Retina (tissue), 1 donor: ENCODE data around the gene SLC25A45.

Experiments used
- DNase-seq: peaks from one replicate; pipeline ENCODE4 v3.0.0-alpha.2; 2016

SLC25A45 gene

DNA sequence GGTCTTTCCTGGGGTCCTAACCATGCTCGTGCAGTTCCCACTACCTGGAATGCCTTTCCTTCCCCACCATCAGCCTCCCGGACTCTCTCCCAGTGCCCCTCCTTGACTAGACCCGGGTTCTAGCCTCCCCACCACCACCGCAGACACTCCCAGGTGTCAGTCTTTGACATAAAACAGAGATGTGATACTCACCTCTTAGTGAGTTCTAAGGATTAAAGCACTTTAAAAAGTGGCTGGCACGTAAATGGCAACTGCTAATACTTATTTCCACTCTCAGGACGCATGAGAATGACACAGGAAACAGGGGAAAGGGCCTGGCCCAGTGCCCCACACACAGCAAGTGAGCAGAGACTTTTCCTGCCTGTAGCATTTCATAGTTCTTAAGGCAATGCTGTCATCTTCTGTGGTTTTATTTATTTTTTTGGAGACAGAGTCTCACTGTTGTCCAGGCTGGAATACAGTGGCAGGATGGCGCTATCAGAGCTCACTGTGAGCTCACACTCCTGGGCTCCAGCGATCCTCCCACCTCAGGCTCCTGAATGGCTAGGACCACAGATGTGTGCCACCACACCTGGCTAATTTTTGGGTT is 1.9 kb upstream of the SLC25A45 start:
- no peak for DNase-seq

DNA sequence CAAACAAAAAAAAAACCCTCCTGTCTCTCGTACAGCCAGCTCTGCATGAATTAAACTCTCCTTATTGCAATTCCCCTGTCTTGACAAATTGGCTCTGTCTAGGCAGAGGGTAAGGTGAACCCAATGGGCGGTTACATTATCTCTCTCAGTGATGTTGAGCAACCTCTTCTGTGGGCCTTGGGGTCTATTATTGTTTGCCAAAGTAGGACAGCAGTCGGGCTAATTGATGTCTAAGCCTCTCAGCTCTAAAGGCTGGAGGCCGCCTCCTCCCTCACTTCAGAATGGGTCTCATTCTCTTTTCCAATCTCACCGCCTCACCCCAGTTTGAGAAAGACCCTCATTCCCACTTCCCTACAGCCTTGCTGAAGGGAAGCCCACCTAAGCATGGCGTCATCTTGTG is 1.3 kb upstream of the SLC25A45 start:
- no peak for DNase-seq

DNA sequence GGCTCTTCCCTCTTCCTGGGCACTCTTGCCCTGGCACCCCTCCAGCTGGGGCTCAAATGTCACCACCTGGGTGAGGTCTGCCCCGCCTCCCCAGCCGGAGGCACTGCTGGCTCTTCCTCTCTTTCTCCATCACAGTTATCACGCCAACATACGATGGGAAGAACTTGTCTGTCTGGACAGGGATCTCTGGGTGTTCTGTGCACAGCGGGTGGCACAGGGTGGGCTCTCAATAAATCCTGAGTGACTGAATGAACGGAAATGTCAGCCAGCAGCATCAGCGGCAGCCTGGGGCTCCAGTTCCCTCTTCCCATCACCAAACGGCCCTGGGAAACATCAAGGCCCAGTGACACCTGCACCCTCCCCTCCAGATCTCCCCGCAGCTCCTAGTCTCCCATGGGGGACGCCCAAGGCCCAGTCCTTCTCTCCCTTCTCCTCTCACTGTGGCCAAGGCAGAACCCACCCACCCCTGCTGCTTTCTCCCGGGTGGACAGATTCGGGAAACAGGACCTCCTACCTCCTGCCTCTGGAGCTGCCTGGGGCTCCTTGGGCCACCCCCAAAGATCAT is 440 bp upstream of the SLC25A45 start:
- DNase-seq: no peak

DNA sequence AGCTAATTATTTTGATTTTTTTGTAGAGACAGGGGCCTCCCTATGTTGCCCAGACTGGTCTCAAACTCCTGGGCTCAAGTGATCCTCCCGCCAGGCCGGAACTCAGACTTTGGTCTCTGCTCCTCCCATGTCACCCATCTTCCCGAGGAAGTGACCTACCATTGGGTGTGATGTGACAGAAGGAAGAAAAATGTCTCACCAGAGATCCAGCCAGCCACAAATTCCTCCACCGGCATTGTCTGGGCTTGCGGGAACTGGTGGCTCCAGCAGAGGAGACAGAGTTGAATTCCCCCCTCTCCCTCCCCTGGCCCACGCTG is 772 bp downstream of the SLC25A45 start:
- DNase-seq: no peak

DNA sequence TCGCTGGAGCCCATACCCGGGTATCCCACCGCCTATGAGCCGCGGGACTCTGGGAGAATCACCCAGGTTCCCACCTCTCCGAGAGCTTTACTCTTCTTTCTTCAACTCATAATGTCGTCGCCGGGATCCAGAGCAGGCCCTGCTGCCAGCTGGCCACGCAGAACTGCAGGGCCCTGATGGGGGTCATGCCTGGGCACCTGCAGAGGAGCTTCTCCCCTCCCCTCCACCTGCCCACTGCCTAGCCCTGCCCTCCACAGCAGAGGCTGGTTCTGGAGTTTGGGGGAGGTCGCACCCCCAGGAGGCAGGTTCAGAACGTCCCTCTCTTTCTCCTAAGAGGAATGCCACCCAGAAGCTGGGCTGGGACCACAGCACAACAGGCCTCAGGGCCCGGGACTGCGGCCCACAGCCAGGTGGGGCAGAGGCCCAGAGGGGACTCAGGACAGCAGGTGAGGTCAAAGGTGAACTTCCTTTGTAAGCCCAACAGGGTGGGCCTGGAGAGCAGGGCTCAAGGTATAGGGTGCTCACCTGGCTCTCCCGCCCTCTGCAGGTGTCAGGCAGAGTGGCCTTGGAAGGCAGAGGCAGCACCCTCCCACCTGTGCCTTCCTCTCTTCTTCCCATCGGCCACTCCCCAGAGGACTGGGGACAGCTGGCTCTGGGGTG is 1.9 kb downstream of the SLC25A45 start:
- DNase-seq: no peak

DNA sequence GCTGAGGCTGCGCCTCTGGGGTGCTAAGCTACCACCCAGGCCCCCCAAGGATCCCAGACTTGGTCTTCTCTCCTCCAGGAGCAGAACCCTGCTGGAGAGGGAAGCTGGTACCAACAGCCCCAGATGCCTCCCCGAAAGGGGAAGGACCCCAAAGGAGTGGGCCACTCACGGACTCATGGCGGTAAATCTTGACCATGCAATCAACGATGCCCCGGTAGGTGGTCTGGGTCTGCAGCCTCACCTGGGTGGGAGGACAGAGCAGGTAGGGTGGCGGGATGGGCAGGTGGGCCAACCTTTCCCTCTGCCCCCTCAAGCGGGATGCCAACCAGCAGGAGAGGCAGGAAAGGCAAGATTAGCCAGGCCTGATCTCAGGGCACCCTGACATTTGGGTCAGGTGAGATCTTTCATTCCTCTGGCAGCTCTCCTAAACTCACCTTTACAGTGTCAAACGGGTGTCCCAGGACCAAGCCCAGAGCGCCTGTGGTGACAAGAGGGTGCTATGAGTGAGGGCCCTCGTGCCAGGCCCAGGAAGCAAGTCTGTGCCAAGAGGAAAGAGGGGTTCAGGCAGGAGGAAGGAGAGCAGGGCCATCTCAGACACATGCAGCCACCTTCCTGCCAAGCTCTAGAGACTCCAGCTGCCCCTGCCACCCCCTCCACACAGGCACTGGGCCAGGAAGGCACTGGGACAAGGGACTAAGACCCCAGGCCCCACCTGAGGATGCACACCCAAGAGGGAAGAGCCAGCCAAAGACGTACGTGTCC is 2.6 kb downstream of the SLC25A45 start:
- no peak for DNase-seq

DNA sequence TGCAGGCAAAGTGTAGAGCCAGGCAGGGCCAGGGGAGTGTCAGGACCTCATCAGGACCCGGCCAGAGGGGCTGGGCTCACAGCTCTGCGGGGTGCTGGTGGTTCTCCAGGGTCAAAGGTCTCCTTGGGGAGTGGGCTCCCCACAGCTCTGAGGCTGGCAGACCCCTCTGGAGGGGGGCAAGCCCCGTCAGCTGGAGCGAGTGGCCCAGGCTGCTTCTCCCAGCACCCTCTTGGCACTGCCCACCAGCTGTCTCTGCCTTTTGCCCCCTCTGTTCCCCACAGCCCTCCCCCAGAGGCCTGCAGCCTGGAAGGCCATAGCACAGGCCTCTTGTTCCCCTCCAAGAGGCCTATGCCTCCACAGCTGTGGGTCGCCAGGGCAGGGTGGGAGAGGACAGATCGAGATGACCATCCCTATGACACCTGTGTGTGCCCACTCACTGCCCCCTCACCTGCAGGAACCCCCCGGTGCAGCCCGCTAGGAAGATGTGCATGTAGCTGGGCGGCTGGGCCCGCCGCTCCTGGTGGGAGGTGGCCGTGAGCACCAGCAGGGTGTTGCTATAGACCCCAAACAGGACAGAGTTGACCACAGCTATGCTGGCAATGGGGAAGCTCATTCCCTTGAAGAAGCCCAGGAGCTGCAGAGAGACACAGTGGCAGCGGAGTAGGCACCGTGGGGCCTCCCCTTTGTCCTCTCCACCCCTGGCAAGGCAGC is 3.4 kb downstream of the SLC25A45 start:
- DNase-seq: no peak

DNA sequence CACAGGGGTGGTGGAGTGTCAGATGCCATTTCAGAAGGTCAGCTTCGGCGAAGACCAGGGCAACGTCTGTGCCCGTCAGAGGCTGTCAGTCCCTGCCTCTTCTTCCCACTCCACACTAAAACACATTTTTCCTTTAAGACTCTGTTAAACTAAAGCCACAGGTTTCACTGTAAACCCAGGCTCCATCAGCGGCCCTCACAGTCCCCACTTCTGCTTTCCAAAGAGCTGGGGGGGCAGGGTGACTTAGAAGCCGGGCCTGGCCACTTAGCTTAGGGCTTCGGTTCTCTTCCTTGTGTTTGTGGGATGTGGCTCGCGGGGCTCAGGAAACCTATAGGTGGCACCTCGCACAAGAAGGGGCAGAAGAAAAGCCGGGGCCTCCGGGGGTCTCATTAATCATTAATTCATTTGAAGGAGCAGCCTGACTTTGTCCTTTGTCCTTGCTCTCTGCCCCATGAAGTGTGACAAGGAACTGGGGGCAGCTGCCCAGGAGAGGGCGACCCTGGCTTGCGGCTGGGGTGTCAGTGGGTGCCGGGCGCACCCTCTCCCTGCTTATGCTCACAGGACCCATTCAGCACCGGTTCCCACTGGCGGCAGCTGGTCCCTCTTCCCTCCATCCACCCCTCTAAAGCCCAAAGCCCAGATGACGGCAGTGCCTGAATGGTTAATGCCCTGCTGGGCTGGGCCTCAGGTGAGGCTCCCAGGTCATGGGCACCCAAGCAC is 4.1 kb downstream of the SLC25A45 start:
- no peak for DNase-seq

DNA sequence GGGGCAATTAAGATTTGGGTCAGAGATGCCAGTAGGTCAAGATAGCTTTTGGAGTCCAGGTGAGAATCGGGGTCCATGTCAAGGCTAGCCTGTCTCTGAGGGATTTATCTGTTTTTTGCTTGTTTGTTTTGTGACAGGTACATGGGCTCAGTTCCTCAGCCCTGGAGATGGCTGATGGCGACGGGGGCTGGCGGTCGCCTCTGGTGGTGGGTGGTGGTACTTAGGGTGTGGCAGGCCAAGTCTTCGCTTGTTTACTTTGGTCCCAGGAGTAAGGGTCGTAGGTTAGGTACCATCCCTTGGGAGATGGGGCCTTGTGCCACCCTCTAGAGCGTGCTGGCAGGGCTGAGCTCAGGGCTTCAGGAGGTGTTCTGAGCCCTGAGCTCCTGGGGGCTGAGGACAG is 4.7 kb downstream of the SLC25A45 start:
- DNase-seq: no peak

DNA sequence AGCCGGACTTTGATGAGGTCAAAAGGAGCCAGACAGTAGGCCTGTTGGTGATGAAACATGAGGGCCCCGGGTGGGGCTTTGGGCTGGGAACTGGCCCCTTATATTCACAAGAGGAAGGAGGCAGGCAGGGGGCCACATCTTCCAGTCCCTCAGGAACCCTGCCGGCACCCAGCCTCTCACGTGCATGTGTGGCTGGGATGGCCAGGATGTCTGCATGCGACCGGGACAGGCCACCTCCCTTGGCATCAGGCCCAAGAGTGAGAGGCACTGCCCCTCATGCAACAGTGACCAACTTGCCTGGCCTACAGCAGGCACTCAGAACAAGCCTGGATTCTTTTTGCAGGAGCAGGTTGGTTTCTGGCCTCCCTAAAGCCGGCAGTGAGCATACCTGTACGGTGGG is 5.4 kb downstream of the SLC25A45 start:
- no peak for DNase-seq

DNA sequence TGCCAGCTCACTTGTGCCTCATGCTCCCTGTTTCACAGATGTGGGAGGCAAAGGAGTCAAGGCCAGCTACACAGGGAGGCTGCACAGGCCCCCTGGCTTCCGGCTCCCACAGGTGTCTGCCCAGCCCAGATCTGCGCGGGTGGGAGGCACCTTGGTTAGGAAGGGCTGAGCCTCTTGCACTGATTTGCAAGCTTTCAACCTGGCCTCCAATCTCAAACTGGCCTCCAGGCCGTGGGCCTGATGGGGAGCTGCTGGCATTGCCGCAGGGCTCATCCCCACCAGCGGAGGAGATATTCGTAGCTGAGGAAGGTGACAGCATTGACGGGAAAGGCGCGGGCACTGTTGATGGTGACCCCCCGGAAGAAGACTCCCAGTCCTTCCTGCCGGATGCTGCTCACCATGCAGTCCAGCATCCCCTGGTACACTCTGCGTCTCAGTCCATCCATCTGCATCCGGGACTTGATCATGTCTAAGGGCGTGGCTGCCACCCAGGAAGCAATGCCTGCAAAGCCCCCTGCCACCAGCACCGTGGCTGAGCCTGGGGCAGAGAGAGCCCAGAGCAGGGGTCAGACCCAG is 6.2 kb downstream of the SLC25A45 start:
- DNase-seq: no peak

DNA sequence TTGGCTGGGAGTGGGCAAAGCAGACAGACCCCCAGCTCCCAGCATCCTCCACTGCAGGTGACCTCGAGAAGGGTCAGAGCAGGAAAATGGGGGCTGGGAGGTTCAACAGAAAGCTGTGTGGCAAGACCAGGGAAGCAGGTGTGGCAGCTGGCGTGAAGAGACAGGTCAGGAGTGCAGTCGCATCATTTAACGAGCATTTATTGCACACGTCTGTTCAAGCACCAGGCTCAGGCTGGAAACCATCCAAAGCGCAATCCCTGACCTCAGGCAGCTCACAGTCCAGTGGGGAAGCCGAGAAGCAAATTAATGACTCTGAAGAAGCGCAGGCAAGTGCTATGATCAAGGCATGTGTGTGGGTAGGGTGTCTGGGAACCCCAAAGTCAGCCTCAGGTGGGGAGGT is 7.4 kb downstream of the SLC25A45 start:
- no peak for DNase-seq

DNA sequence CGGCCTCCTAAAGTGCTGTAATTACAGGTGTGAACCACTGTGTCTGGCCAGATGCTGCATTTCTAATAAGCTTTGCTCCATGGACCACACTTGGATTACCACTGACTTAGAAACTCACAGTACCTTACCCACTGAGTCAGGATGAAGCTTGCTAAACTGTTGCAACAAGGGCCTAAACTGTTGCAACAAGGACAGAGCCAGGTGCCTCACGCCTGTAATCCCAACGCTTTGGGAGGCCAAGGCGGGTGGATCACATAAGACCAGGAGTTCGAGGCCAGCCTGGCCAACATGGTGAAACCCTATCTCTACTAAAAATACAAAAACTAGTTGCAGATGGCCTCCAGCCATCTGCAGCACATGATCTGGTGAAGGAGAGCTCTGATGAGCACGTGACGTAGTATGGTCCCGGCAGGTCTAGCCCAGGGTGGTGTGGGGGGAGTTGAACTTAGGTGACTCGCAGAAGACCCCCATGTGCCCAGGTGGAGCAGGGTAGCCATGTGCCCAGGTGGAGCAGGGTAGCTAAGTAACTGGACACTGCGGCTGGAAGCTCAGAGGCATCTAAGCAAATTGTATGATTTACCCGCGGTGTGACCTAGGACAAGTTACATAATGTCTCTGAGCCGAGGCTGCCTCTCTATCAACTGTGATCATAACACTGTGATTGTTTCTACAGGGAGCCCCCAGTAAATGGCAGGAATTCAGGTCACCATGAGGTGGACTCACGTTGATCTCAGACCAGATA is 8.4 kb downstream of the SLC25A45 start:
- DNase-seq: no peak

DNA sequence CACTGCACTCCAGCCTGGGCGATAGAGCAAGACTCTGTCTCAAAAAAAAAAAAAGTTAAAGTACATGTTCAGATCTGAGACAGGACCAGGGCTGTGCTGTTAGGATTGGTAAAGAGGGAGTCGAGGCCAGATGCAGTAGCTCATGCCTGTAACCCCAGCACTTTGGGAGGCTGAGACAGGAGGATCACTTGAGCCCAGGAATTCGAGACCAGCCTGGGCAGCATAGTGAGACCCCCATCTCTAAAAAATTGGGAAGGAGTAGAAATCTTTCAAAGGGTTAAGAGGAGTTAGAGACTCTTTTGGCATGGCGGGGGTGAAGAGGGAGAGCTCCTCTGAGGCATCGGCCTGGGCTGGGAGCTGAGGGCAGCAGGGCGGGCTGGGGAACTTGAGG is 11.8 kb downstream of the SLC25A45 start:
- DNase-seq: no peak

DNA sequence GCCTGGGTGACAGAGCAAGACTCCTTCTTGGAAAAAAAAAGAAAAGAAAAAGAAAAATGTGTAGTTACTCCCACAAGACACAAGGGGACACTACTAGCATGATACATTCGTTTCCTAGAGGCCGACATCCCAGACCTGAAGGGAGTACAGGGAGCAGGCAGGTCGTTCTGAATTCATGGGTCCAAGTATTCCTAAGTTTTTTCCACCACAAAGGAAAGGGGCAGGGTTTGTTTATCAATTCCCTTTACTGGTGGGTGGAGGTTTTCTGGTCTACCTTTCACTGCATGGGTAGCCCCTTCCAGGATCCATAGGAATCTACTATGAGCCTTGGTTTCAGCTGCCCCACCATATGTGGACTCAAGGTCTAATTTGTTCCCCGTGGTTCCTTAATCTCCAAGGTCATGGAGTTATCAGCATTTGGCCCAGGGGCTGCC is 16.1 kb downstream of the SLC25A45 start:
- DNase-seq: peak; percentile 58

DNA sequence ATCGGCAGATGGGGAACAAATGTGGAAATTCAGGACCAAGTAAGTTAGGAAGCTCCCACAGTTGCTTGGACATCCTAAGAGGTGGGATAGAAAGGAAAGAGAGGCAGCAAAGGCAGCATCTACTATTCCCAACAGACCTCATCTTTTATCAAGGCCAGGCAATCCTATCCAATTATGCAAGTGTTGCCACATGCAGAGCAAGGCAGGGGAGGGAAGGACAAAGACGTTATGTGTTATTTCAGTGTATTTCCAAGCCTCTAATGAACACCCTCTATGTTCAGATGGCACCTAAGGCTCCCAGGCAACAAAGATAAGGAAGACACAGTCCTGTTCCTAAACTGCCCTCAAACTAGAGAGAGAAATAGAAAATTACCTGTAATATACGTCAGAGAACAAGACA is 18.7 kb downstream of the SLC25A45 start:
- no peak for DNase-seq

DNA sequence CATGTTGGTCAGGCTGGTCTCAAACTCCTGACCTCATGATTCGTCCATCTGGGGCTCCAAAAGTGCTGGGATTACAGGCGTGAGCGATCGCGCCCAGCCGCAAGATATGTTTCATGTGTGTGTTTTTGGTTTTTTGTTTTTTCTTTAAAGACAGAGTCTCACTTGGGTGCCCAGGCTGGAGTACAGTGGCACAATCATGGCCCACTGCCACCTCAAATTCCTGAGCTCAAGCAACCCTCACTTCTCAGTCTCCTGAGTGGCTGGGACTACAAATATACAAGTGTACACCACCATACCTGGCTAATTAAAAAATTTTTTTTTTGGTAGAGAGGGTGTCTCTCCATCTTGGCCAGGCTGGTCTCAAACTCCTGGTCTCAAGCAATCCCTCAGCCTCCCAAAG is 19.5 kb downstream of the SLC25A45 start:
- DNase-seq: no peak

DNA sequence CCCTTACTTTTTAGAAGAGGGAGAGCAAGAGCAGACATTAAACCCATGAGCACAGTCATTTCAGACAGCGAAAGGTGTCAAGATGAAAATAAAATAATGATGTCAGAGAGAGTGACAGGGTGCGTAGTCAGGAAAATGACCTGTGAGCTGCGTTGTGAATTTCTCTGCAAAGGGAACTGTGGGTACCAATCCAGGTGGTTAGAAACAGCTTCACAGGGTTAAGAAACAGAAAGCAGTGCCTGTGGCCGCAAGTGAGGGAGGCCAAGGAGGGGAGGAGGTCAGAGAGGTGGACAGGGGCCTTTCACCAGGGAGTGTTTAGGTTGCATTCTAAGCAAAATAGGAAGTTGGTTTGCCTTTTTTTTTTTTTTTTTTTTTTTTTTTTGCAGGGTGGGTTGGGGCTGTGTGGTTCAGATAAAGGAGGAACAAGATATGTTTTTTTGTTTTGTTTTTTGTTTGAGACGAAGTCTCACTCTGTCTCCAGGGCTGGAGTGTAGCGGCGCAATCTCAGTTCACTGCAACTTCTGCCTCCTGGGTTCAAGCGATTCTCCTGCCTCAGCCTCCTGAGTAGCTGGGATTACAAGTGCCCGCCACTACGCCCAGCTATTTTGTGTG is 20.0 kb downstream of the SLC25A45 start:
- no peak for DNase-seq

DNA sequence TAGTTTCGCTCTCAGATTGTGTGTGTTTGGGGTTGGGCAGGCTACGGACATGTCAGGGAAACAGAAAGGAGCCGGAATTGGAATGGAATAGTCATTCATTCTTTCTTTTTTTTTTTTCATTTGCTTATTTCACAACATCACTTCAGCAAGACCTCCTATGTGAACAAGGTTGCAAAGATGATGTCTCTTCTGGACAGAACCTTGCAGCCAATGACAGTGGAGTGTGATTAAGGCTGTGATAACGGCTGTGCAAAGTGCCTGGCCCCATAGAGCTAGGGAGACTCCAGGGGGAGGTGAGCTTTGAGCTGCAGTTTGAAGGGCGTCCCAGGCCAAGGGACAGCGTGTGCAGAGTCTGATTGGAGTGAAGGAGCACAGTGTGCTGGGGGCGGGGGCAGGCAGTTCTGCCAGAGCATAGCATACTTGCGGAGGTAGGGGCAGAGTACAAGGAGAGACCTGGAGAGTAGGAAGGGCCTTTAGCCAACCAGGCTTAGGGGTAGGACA is 24.5 kb downstream of the SLC25A45 start:
- DNase-seq: no peak

DNA sequence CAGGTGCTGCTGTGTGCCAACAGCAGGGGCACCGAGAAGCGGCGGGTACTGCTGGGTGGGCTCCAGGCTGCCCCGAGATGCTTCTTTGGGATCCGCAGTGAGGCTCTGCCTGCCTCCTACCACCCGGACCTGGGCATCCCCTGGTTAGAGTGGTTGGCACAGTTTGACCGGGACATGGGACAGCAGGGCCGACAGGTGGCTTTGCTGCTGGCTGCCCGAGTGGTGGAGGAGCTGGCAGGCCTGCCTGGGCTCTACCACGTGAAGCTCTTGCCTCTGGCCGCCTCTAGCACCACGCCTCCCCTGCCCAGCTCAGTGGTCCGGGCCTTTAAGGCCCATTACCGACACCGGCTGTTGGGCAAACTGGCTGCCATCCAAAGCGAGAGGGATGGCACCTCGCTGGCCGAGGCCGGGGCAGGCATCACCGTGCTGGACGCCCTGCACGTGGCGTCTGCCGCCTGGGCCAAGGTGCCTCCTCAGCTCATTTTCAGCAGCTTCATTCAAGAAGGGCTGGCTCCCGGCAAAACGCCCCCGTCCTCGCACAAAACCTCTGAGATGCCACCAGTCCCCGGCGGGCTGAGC is 26.0 kb downstream of the SLC25A45 start:
- DNase-seq: no peak
